ENCODE data around the gene DAPK2. TPM values are rescaled to one million over a fixed set of nuclear protein-coding genes. Genes with fewer than 3 reads are reported as not detected.
A peak's percentile ranks its signal among the peaks of the same experiment; 100 is the strongest.

Gene DAPK2
- total RNA-seq, 4 donors from 2014 or later, result 64.6 to 189 (median 125) TPM

DNA sequence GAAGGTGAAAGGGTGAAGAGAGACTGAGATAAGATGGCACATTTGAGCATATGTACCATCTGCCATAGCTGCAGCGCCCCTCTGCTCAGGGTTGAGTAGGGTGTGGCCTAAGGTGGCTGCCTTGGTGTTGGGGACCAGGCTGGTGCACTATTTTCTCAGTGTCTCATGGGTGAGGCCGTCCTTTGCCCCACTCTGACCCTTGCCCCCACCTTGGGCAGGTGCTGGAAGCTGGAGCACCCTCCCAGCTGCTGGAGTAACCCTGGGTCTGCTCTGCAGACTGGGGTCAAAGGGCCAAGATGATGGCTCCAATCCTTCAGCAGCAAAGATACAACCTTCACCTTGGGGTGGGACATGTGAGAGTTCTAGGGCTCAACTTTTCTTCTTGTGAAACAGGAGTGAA, 69.2 kb downstream of the DAPK2 start:
- no peaks in the 10 kb centered on the region for H3K36me3 ChIP-seq
- H3K27me3 ChIP-seq, result no peaks in the 10 kb centered on the region
- no peak overlapping the region for H3K4me3 ChIP-seq
- H3K27ac ChIP-seq, result peak overlapping the region in 2 of 4 donors; percentile 58 to 84
- TF ChIP-seq POLR2A (IDR thresholded peaks at IDR 0.05), result no peak
- TF ChIP-seq, protein P1, sequence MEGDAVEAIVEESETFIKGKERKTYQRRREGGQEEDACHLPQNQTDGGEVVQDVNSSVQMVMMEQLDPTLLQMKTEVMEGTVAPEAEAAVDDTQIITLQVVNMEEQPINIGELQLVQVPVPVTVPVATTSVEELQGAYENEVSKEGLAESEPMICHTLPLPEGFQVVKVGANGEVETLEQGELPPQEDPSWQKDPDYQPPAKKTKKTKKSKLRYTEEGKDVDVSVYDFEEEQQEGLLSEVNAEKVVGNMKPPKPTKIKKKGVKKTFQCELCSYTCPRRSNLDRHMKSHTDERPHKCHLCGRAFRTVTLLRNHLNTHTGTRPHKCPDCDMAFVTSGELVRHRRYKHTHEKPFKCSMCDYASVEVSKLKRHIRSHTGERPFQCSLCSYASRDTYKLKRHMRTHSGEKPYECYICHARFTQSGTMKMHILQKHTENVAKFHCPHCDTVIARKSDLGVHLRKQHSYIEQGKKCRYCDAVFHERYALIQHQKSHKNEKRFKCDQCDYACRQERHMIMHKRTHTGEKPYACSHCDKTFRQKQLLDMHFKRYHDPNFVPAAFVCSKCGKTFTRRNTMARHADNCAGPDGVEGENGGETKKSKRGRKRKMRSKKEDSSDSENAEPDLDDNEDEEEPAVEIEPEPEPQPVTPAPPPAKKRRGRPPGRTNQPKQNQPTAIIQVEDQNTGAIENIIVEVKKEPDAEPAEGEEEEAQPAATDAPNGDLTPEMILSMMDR (IDR thresholded peaks at IDR 0.05), result no peak
- peak in 2 of 3 donors; percentile 85 for DNase-seq
- peaks cover 0 to 39% (median 5%) of the 10 kb centered on the region in 4 donors for H3K4me1 ChIP-seq
- no peaks in the 10 kb centered on the region for H3K9me3 ChIP-seq

DNA sequence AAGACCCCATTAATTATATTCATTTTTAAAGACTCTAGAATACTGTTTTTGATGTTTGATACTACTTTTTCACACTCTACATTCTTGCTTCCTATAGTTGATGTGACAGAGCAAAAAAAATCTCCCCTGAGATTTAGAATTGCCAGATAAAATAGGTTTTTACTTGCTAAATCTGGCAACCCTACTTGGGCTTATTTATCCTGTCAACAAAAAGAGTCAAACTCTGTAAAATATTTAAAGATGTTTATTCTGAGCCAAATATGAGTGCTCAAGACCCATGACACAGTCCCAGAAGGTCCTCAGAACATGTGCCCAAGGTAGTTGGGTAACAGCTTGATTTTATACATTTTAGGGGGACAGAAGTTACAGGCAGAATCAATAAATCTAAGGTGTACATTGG, 72.3 kb downstream of the DAPK2 start:
- peak overlapping the region in 1 of 4 donors; percentile 62 for H3K27ac ChIP-seq
- H3K4me1 ChIP-seq, result peaks cover 0 to 61% (median 16%) of the 10 kb centered on the region in 4 donors
- no peaks in the 10 kb centered on the region for H3K36me3 ChIP-seq
- H3K4me3 ChIP-seq, result no peak overlapping the region
- H3K9me3 ChIP-seq, result no peaks in the 10 kb centered on the region
- no peak for TF ChIP-seq POLR2A (IDR thresholded peaks at IDR 0.05)
- TF ChIP-seq, protein P1 (IDR thresholded peaks at IDR 0.05), result no peak
- DNase-seq, result no peak
- no peaks in the 10 kb centered on the region for H3K27me3 ChIP-seq

DNA sequence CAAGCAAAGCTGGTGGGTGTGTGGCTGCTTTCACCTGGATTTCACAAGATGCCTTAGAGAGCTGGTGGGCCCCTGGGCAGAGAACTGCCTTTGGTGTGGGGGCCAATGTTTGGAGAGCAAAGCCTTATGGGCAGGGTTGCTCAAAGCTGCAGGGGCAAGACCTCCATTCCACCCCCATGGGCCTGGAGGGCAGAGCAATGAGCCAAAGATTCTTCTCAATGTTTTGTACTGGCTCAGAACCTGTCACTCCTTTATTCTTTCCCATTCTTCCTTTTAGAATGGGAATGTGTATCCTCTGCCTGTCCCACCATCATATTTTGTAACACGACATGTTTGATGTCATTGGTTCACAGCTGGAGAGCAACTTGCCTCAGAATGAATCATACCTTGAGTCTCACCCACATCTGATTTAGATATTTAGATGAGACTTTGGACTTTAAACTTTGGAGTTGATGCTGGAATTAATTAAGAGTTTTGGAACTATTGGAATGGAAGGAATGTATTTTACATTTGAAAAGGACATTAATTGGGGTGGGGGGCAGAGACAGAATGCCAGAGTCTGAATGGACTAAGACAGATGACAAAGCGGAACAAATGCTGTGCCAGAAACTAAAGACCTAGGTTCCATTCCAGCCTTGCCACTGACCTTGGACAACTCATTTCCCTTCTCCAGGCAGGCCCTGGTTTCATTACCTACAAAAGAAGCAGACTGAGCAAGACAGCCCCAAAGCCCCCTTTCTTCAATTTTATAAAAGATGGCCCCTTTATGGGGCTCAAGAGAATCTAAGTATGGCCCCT, 72.9 kb downstream of the DAPK2 start:
- Histone ChIP-seq H3K27ac (peak overlapping the region in 1 of 4 donors; percentile 62), H3K4me1 (peaks cover 0 to 61% (median 16%) of the 10 kb centered on the region in 4 donors), H3K27me3 (no peaks in the 10 kb centered on the region), H3K4me3 (no peak overlapping the region), H3K9me3 (no peaks in the 10 kb centered on the region), H3K36me3 (no peaks in the 10 kb centered on the region)
- TF ChIP-seq POLR2A (IDR thresholded peaks at IDR 0.05), result no peak
- TF ChIP-seq, protein P1 (IDR thresholded peaks at IDR 0.05), result no peak
- DNase-seq, result no peak

DNA sequence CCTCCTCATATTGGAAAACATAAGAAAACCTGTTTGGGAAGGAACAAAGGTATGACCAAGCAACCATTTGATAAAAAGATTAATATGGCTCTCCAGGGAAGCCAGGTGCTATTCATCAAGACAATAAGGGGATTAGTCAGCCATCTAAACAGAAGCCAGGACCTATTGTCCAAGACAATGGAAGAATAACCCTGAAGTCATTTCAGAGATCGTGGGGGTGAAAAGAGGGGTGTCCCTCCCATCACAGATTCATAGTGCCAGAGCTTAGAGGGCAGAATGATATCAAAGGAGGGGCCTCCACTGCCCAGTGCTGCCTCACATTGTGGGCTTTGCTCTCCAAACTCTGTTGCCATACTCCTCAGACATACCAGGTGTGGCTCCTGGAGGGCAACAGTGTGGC, 73.5 kb downstream of the DAPK2 start:
- H3K27ac ChIP-seq, result peak overlapping the region in 1 of 4 donors; percentile 62
- no peaks in the 10 kb centered on the region for H3K27me3 ChIP-seq
- H3K4me3 ChIP-seq, result no peak overlapping the region
- H3K4me1 ChIP-seq, result peaks cover 0 to 59% (median 16%) of the 10 kb centered on the region in 4 donors
- H3K9me3 ChIP-seq, result no peaks in the 10 kb centered on the region
- peak in 1 of 3 donors; percentile 41 for DNase-seq
- H3K36me3 ChIP-seq, result no peaks in the 10 kb centered on the region
- TF ChIP-seq, protein P1 (IDR thresholded peaks at IDR 0.05), result no peak

DNA sequence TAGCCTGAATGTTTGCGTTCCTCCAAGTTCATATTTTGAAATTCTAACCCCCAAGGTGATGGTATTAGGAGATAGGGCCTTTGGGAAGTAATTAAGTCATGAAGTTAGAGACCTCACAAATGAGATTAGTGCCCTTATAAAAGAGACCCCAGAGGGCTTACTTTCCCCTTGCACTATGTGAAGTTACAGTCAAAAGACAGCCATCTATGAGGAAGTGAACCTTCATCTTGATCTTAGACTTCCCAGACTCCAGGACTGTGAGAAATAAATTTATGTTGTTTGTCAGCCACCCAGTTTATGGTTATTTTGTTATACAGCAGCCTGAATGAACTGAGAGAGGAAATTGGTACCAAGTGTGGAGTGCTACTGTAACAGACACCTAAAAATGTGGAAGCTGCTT, 74.4 kb downstream of the DAPK2 start:
- DNase-seq, result no peak
- no peak overlapping the region for H3K4me3 ChIP-seq
- no peaks in the 10 kb centered on the region for H3K36me3 ChIP-seq
- H3K27me3 ChIP-seq, result no peaks in the 10 kb centered on the region
- no peaks in the 10 kb centered on the region for H3K9me3 ChIP-seq
- H3K27ac ChIP-seq, result peak overlapping the region in 3 of 4 donors; percentile 72 to 91 (median 76)
- peaks cover 0 to 57% (median 14%) of the 10 kb centered on the region in 4 donors for H3K4me1 ChIP-seq
- TF ChIP-seq, protein P1 (IDR thresholded peaks at IDR 0.05), result no peak

Data from Peyer's patch (tissue), 4 donors.